HG02938 (cell line): ENCODE results near the gene ARHGAP23.
"Not testable (repeated sequence)": the region's sequence is repeated elsewhere in the genome, so short reads cannot be mapped to it uniquely, and the experiment has no call there.

ENCODE experiments used
- ATAC-seq: cut with Tn5 transposase; IDR thresholded peaks from one replicate; pipeline ENCODE4 v1.9.1; 2021; ENCODE audit warnings: mild to moderate bottlenecking, moderate library complexity; ENCODE audit not compliant: unreplicated experiment

The ARHGAP23 gene

DNA sequence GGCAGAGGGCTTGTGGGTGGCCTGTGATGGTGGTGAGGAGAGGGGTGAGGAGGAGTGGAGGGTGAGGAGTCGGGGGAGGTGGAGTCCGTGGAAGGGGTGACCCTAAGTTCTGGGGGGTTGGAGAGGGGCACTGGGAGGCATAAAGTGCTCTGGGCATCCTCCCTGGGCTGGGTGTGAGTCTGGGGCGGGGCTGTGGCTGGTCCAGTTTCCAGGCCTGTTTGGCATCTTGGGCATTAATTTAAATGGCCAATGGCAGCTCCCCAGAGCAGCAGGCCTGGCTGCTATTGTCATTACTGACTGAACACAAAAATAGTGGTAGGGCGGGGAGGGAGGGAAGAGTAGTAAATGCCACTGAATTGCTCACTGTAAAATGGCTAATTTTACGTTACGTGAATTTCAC, 7.7 kb upstream of the ARHGAP23 start:
- ATAC-seq = no peak

DNA sequence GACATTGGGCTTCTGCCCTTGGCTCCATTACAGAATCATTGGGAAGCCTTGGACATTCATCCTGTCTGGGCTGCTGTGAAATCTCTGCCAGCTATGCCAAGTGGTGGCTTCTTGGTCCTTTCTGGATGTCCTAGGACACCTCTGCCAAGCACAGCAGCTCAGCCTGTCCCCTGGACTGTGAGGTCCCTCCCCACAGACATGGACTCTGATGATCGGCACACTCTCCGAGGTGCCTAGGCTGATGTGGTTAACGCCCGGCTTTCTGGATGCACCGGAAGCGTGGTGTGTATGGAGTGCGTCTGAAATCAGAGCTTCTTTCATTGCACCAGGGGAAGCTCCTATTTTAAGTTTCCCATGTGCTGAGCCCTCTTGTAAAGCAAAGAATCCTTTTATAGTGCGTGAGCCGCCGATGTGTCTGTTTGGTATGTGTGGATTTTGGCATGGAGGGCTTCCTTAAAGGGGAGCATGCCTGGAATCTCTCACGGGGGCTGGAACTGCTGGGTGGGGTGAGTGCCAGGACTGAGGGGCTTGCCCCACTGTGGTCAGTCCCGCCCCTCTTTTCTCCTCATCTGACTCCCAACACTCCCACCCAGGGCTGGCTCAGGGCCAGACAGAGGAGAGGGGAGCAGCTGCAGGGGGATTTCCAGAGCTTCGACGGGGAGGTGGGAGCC, 7.0 kb upstream of the ARHGAP23 start:
- no peak for ATAC-seq

DNA sequence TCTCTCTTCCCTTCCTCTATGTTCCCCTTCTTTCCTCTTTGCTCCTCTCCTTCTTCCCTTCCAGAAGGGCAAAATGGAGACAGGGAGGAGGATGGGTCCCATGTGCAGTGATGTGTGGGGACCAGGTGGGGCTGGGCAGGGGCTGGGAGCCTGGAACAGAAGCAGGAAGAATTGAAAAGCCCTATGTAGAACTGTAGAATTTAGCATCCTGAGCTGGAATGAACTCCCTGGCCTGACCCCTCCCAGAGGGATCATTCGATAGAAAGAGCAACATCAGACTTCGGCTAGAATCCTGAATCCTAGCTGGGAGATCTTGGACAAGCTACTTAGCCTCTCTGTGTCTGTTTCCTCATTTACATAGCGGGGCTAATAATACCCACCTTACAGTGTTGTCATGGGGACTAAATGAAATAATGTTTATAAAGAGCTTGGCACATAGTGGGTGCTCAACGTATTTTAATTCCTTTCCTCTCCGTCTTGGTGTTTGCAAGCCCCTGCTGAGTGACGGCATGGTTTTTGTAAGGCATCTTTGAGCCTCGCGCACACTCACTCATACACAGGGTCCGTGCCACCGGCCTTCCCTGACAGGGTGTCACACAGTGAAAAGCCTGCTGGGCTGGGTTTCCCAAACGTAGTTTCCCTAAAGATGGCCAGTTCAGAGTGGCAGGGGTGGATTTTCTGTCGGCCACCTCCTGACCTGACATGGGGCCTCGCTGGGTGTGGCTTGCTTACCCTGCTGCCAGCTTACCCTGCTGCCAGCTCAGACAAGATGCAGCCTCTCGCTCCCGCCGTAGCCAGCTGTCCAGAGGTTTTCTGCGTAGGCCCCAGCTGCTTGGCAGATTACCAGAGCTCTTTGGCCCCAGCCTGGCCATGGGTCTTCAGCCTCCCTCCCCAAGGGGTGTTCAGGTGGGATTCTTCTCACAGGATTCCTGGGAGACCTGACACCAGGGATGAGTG, 6.1 kb upstream of the ARHGAP23 start:
- no peak for ATAC-seq

DNA sequence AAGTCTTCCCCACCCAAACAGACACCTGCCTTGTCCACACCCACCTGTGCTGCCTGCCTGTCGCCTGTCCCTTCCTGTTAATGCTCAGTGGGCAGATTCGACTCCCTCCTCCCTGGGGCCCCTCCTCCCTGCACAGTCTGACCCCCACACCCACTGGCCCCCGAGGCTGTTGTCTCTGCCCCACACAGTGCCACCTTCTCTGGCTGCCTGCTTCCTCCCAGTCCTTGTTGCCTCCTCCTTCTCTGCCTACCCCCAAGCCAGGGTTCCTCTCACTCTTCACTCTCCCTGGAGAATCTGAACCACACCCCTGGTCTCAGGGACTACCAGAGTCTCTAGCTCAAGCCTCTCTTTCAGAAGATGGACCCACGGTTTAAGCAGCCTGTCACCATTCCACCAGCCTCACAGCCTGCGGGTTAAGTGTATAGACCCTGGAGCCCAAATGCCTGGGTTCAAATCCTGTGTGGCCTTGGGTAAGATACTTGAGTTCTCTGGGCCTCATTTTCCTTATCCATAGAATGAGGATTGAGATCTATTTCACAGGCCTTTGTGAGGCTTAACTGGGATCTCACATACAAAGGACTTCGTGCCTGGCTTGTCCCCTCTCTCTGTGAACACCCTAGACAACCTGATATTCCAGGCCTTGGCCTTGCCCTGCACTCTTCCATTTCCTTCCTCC, 3.8 kb upstream of the ARHGAP23 start:
- ATAC-seq = no peak

DNA sequence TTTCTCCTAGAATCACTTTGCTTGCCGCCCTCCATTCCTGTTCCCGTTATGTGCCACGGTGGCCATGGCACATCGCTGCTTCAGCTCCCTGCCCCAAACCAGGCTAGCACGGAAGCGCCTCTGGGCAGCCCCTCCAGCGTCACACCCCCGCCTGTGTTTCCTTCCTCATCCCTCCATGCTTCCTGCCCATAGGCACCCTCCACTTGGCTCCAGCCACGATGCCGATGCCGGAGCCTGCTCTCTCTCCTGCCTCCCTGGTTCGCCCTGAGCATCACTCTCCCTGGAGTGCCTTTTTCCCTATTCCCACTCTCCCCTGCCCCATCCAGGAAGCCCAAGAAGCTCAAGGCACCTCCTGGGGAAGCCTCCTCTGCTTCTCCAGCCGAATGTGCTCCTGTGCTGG, 3.2 kb upstream of the ARHGAP23 start:
- ATAC-seq = no peak

DNA sequence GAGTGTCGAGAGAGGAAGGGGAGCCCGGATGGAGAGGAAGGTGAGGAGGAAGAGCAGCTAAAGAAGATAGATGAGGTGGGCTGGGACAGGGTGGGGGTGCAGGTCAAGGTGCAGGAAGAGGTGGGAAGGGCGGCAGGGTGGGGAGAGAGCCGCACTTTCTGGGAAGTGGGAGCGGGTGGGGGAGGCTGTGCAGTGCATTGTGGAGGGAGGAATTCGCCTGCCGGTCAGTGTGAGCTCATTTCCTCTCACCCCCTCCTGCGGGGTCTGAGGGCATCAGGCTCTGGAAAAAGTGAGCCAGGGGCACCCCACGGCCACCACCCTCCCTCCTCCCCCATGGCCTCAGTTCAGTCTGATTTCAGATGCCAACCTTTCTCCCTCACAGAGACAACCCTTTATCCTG, 2.5 kb upstream of the ARHGAP23 start:
- ATAC-seq = no peak

DNA sequence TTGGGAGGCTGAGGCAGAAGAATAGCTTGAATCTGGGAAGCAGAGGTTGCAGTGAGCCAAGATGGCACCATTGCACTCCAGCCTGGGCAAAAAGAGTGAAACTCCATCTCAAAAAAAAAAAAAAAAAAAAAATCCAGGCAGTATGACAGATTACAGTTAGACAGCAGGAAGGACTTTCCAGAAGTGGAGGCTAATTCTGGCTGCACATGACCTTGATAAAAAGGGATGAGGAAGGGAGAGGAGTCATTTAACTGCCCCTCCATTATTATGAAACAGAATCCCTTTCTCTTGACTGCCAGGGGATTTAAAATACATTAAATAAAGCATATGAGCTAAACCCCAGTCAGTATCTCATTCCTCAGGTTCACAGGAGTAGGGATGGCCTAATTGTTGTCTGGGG, 1.8 kb upstream of the ARHGAP23 start:
- ATAC-seq = no peak

DNA sequence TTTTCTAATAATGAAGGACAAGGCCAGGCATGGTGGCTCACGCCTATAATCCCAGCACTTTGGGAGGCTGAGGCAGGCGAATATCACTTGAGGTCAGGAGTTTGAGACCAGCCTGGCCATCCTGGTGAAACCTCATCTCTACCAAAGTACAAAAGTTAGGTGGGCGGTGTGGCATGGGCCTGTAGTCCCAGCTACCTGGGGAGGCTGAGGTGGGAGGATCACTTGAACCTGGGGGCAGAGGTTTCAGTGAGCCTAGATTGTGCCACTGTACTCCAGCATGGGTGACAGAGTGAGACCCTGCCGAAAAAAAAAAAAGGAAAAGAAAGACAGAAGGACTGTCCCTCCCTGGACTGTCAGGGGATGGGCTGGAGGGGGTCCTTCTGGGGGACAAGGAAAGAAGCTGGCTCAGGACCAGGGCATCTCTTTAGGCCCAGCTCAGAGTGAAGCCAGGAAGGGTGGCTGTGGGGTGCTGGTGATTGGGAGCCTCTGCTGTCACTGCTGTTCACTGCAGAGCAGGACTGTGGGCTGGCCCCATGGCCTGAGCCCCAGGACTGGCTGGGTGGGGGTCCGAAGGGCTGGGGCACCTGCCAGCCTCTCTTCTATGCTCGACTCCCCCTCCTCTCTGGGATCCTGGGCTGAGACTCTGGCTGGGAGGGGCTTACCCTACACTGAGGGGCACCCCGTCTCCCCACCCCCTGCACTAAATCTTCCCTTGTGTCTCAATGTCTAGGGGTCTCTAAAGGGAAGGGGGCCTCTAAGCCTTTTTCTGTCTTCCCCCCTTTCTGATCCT, 909 bp upstream of the ARHGAP23 start:
- no peak for ATAC-seq

DNA sequence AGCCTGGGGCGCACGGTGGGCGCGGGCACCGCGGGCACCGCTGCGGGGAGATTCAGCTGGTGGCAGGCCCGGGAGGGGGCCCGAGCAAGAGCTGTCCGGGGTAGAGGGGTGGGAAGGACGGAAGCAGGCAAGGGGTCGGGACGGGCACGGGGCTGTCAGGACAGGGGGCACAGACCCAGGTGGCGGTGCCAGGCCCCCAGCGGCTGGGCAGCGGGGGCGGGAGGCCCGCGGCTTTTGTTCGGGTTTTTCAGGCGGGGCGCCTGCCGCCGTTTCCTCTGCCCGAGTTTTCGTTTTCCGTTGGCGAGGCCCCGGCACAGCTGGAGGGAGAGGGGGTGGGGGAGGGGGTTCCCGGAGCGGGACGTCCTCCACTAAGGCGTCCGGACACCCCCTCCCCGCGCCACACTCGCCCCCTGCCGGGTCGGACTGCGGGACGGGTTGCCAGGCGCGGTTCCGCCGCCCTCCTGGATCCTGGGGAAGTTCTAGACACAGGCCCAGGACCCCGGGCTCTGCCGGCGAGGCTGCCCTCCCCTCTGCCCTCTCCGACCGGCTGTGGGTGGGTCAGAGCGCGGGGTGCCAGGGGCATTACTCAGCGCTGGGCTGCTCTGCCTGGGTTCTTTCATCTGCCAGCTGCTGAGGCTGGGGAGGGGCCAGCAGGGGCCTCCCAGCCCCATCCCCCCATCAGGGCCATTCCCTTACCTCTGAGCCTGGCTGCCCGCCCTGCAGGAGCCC, 543 bp downstream of the ARHGAP23 start:
- ATAC-seq = no peak

DNA sequence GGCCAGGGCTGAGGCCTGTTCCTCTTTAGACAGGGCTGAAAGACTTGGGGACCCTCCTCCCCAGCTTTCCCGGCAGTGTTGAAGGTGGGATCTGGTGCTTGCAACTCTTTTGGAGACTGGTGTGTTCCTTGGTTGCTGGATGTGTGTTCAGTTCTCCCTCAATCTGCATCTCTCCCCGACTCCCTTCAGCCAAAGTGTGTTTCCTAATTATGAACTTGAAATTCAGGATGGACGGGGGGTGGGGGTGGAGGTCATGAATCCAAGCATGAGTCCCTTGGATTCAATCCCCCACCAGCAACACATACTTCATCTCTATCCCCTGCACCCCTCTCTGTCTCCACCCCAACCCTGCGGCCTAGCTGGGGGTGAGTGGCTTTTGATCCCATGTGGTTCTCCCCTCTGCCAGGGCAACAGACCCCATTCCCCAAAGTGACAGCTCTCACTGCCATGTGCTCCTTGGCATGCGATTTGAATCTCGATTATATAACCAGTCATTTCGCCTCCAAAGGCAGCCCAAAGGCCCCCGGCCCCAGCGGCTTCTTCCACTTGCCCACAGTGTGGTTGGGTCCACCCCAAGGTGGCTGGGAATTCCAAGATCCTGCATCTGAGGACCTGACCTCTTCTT, 1.3 kb downstream of the ARHGAP23 start:
- no peak for ATAC-seq

DNA sequence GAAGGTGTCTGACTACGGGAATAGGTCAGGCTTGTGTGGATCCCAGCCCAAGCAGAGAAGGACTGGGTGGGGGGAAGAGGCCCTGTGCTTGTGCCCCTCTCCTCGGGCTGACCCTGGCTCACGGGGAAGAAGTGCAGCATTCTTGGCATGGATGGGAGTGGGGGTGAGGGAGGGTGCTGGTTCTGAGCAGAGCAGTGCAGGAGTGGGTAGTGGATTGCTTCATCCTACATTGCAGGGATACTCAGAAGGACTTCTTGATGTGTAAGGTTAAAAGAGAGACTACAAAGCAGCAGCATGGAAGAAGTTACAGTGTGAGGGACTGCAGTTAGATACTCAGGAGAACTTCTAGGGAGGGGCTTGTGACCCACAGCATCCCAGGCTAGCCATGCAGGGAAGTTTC, 2.1 kb downstream of the ARHGAP23 start:
- ATAC-seq = no peak

DNA sequence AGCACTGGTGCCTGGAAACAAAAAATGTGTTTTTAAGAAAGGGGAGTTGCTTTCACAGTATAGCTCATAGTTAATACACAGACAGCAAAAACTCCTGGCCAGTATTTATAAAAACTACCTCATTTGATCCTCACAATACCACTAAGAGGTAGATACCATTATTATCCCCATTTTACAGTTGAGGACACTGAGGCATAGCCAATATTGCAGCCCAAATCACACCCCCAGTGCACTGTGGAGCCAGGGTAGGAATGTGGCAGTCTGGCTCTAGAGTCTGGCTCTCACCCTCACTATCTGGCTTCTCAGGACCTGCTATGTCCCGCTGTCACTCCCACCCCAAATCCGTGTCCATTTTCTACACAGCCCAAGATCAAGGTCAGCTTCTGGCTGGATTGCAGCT, 2.6 kb downstream of the ARHGAP23 start:
- no peak for ATAC-seq

DNA sequence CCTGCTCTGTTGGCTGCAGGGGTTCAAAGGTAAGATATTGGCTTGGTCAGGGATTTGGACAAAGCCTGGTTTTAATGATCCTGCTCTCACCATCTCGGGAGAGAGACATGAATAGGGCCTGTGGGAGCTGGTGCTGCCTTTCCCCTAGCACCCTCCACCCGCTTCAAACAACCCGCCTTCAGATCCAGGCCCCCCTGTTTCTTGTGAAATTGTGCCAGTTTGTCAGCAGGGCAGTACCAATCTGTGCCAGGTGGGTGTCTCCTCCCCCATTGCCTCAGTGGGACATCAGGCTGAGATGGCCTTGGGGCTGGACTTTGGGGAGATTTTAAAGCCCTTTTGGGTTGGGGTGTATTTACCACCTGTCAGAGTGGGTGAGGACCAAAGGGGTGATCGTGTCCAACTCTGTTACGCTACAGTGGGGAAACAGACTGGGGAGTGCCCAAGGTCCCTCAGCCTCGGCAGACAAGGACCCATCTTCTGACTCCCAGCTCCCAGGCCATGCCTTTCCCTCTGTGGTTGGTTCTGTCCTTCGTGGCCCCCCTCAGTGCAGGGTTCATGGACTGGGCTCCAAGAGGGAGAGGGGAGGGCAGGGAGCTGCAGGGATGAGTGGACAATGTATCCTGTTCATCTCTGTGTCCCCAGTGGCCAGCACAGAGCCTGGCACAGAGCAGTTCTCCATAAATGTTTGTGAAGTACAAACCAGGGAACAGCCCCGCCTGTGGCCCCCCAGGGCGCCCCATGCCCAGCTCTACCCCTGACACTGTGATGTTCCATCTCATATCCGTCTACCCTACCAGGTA, 3.3 kb downstream of the ARHGAP23 start:
- ATAC-seq = no peak

DNA sequence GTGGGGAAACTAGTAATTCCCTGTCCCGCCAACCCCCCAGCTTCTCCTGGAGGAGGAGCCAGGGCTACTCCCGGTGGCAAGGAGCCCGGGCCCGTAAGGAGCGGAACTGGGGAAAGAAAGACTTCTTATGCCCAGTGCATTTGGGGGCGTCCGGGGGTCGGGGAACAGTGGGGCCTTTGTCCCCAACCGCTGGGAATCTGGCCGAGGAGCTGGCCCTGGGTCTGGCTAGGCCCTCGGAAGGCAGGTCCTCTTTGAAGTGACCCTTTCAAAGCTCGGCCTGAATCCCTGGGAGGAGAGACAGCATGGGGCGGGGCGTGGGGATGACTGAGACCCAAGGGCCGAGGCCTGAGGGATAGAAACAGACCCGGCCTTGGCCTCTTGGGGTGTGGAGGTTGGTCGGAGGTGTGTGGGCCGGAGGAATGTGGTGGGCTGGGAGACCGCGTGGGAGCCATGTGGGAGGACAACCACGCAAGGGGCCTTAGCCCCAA, 6.0 kb downstream of the ARHGAP23 start:
- no peak for ATAC-seq

DNA sequence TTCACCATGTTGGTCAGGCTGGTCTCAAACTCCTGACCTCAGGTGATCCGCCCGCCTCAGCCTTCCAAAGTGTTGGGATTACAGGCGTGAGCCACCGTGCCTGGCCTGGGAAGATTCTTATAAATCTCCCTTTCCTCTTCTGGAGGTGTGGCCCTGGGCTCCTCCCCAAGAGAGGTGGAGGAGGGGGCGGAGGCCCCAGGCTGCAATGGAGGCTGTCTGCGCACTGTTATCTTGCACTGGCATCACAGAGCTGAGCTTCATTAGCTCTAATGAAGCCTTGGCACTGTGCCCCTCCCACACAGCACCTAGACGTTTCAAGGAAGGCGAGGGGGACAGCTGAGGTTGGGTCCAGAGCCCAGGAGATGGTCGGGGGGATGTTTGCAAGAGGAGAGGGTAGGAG, 7.5 kb downstream of the ARHGAP23 start:
- no peak for ATAC-seq

DNA sequence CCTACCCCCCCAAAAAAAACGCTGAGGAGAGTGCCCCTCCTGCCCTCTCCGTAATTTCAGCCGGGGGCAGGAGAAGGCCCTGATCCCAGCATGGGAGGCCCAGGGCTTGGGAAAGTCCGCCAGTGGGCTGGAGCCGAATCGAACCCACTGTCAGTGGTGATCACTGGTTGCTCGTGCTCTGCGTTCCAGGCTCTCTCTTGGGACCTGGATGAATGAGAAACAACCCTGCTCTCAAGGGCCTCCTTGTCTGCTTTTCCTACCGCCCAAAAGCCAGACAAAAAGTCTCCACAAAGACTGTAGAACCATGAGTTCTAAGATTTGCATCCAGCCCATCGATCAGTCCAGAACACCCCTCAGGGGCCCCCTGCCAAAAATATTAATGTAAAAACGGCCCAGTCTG, 8.1 kb downstream of the ARHGAP23 start:
- ATAC-seq = no peak

DNA sequence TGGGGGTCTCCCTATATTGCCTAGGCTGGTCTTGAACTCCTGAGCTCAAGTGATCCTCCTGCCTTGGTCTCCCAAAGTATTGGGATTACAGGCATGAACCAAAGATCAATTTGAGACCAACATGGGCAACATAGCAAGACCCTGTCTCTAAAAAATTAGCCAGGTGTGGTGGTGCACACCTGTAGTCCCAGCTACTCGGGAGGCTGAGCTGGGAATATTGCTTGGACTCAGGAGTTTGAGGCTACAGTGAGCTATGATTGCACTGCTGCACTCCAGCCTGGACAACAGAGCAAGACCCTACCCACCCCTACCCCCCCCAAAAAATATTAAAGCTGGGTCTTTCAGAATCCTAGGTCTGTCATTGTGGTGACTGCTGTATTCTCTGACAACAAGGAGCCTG, 9.0 kb downstream of the ARHGAP23 start:
- not testable (repeated sequence) for ATAC-seq

DNA sequence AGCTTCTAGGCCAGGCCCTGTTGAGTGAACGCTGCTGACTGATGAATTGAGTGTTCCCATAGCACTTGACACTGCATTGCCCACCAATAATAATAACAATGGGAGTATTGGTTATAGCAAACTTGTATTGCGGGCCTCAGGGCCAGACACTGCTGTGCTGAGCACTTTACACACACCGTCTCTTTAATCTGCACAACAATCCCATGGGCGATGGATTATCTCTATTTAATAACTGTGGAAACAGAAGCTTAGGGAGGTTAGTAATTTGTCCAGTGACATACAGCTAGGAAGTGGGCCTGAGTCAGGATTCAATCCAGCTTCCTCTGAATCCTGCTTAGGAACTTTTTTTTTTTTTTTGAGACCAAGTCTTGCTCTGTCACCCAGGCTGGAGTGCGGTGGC, 11.2 kb downstream of the ARHGAP23 start:
- no peak for ATAC-seq
